ENCODE results near the gene MTG1.
"Not testable (repeated sequence)": the region's sequence is repeated elsewhere in the genome, so short reads cannot be mapped to it uniquely, and the experiment has no call there.

The MTG1 gene

GRCh38 chr10:133400624-133401424 is 6.9 kb downstream of the MTG1 start:
- no peak for DNase-seq (ENCODE audit: low read depth)

DNA sequence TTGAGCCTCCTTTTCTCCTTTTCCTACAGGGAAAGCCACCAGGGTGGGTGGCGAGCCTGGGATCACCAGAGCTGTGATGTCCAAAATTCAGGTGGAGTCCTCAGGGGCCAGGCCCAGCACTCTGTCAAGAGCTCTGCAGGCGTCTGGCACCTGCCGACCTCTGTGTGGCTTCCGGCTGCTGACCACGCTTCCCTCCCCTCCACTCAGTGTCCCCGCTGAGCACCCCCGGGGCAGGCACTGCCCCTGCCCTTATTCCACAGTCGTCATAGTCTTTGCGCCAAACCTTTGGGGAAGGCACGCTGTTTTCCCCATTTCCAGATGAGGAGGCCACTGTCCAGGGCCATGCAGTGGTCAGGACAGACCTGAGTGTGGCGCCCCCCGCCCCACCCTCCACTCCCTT is 7.5 kb downstream of the MTG1 start:
- DNase-seq (ENCODE audit: low read depth), result no peak

DNA sequence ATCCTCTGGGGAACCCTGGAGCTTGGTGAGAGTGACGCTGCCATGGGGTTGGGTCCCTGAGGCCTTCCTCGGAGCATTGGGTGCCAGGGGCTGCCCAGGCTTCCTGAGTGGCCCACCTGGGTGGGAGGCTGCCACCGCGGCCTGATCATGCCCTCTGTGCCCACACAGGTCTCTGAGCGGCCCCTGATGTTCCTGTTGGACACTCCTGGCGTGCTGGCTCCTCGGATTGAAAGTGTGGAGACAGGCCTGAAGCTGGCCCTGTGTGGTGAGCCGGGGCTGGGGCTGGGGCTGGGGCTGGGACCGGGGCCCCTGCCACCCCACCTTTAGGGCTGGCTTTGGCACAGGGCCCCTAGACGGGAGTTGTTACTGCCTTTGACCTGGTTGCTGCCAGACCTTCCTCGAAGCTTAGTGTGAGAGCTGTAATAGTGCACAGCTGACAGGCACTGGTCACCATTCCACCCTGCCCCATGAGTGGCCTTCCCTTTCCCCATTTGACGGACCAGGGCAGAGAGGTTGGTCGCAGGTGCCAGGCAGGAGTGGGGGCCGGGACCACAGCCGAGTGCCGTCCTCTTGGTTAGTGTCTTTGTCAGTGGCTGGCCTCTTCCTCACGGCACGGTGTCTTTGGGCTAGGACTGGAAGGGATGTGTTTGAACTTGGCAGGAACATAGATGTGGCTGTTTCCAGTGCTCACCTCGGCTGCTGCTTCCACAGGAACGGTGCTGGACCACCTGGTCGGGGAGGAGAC is 8.2 kb downstream of the MTG1 start:
- DNase-seq (ENCODE audit: low read depth), result no peak

GRCh38 chr10:133403359-133403758 is 9.4 kb downstream of the MTG1 start:
- no peak for DNase-seq (ENCODE audit: low read depth)

- no peak for DNase-seq (ENCODE audit: low read depth)
These were observed 9.8 kb downstream of the MTG1 start for GRCh38 chr10:133403784-133404183.

DNA sequence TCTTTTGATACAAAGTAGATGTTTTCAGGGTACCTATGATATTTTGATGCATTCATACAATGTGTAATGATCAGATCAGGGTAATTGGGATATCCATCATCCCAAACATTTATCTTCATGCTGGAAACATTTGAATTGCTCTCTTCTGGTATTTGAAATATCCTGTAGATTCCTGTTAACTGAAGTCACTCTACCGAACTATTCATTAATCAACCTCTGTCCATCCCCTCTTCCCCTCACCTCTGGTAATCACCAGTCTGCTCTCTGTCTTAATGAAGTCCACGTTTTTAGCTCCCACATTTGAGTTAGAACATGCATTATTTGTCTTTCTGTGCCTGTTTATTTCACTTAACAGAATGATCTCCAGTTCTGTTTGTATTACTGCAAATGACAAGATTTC is 11.3 kb downstream of the MTG1 start:
- DNase-seq (ENCODE audit: low read depth), result no peak

DNA sequence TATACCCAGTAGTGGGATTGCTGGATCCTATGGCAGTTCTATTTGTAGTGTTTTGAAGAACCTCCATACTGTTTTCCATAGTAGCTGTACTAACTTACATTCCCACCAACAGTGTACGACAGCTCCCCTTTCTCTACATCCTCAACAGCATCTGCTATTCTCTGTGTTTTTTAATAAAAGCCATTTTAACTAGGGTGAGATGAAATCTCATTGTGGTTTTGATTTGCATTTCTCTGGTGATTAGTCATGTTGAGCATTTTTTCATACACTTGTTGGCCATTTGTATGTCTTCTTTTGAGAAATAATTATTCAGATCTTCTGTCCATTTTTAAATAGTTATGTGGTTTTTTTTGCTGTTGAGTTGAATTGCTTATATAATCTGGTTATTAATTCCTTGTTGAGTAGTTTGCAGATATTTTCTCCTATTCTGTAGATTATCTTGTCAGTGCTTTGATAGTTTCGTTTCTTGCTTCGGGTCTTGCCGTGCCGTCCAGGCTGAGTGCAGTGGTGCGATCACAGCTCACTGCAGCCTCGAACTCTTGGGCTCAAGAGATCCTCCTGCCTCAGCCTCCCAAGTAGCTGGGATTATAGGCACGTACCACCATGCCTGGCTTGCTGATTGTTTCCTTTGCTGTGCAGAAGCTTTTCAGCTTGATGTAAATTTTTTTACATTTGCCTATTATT is 12.0 kb downstream of the MTG1 start:
- no peak for DNase-seq (ENCODE audit: low read depth)

- no peak for DNase-seq (ENCODE audit: low read depth)
These were observed 17.8 kb downstream of the MTG1 start for GRCh38 chr10:133411523-133412380.

GRCh38 chr10:133412381-133412711 is 18.4 kb downstream of the MTG1 start:
- DNase-seq (ENCODE audit: low read depth), result no peak

DNA sequence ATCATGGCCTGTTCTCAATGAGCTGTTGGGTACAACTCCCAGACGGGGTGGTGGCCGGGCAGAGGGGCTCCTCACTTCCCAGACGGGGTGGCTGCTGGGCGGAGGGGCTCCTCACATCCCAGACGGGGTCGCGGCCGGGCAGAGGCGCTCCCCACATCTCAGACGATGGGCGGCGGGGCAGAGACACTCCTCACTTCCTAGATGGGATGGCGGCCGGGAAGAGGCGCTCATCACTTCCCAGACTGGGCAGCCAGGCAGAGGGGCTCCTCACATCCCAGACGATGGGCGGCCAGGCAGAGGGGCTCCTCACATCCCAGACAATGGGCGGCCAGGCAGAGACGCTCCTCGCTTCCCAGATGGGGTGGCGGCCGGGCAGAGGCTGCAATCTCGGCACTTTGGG is 20.4 kb downstream of the MTG1 start:
- not testable (repeated sequence) for DNase-seq (ENCODE audit: low read depth)

DNA sequence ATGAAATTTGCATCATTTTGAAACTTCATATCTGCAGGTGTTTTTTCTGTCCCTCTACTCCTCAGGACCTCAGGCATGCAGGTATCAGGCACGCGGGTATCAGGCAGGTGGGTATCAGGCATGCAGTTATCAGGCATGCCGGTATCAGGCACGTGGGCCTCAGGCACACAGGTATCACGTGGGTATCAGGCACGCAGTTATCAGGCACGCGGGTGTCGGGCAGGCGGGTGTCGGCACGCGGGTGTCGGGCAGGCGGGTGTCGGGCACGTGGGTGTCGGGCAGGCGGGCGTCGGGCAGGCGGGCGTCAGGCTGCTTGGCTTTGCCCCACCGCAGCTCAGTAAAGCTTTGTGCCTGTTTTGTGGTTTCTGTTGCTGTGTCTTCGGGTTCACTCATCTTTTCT is 21.8 kb downstream of the MTG1 start:
- no peak for DNase-seq (ENCODE audit: low read depth)

DNA sequence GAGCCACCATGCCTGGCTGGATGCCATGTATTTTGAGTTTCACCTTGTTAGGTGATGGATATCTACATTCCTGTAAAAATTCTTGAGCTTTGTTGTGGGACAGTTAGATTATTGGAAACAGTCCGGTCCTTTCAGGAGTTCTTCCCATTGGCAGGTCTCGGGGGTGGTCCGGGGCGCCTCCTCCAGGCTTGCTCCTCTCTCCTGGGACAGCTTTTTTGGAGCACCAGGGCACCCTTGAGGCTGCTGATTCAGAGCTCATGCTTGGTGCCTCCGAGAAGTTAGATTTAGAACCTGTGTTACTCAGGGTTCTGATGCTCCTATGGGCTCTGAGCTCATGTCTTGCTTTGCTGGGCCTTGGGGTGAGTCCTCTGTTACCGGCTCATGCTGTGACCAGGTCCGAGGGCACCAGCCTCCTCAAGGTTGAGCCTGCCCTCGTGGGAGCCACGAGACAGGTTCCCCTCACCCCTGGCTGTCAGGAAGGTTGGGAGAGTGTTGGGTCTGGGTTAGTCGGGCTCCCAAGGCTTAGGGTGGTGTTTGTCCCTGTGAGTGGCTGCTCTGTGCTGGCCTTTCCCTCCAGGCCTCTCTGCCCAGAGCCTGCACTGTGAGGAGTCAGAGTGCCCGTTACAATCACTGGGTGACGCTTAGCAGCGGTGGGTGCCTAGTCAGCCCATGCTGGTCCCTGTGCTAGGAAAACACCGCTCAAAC is 24.5 kb downstream of the MTG1 start:
- no peak for DNase-seq (ENCODE audit: low read depth)

- DNase-seq (ENCODE audit: low read depth), result no peak
These were observed 25.4 kb downstream of the MTG1 start for GRCh38 chr10:133419211-133419950.

DNA sequence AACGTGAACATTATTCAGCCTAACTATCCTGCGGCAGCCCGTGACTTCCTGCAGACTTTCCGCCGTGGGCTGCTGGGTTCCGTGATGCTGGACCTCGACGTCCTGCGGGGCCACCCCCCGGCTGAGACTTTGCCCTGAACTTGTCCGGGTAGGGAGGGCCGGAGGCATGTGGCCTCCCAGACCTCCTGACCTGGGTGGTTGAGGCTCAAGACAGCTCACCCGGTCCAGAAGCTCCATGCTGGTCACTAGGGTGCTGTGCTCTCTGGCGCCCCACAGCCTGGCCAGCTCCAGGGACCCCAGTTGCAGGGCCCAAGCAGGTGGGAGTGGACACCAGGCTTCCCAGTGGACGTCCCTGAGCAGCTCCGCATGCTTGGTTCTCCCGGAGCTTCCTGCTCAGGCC is 26.1 kb downstream of the MTG1 start:
- no peak for DNase-seq (ENCODE audit: low read depth)

GRCh38 chr10:133420579-133420978 is 26.6 kb downstream of the MTG1 start:
- DNase-seq (ENCODE audit: low read depth), result no peak

- no peak for DNase-seq (ENCODE audit: low read depth)
These were observed 27.6 kb downstream of the MTG1 start for GRCh38 chr10:133421336-133422222.

GRCh38 chr10:133422223-133422806 is 28.4 kb downstream of the MTG1 start:
- DNase-seq (ENCODE audit: low read depth), result no peak

- DNase-seq (ENCODE audit: low read depth), result no peak
These were observed 29.1 kb downstream of the MTG1 start for GRCh38 chr10:133422807-133423771.
